Bronchial epithelial cell (primary cell): ENCODE data around the gene FITM1. TPM values are rescaled to one million over a fixed set of nuclear protein-coding genes. Genes with fewer than 3 reads are reported as not detected.
A peak's percentile ranks its signal among the peaks of the same experiment; 100 is the strongest.

ENCODE experiments used
- DNase-seq: peaks from one replicate; pipeline ENCODE4 v3.0.0-alpha.2; 2010; ENCODE audit warnings: low read depth
- FAIRE-seq: peaks from 2 replicates; lab custom pipeline; 2011; peaks lifted over from hg19 to GRCh38; lab: Jason Lieb, UNC
- H3K27me3 ChIP-seq: 2 replicates; pipeline ENCODE4 v1.5.1; 2011; ENCODE audit warnings: low read length; ENCODE audit not compliant: control insufficient read depth, insufficient read depth
- H3K36me3 ChIP-seq: 2 replicates; pipeline ENCODE4 v1.5.1; 2011; ENCODE audit warnings: low read length; ENCODE audit not compliant: control insufficient read depth, insufficient read depth
- H3K4me3 ChIP-seq: 2 replicates; pipeline ENCODE4 v1.5.1; 2011; ENCODE audit warnings: mild to moderate bottlenecking, low read depth, low read length, control low read depth
- total RNA-seq: library from RNA; depleted of rRNA; stranded (reverse); fragments of >200 nt; gene quantifications from 2 replicates; pipeline ENCODE4 v1.2.1, GENCODE V29; 2014
- TF ChIP-seq, protein P1 (sequence below): IDR thresholded peaks from 2 replicates; pipeline ENCODE4 v1.5.1; 2011; ENCODE audit warnings: mild to moderate bottlenecking, moderate library complexity, low read length, control low read depth, inconsistent platforms; ENCODE audit not compliant: insufficient read depth, severe bottlenecking

The FITM1 gene
- total RNA-seq, 1 donor from 2014 or later, result not detected

DNA sequence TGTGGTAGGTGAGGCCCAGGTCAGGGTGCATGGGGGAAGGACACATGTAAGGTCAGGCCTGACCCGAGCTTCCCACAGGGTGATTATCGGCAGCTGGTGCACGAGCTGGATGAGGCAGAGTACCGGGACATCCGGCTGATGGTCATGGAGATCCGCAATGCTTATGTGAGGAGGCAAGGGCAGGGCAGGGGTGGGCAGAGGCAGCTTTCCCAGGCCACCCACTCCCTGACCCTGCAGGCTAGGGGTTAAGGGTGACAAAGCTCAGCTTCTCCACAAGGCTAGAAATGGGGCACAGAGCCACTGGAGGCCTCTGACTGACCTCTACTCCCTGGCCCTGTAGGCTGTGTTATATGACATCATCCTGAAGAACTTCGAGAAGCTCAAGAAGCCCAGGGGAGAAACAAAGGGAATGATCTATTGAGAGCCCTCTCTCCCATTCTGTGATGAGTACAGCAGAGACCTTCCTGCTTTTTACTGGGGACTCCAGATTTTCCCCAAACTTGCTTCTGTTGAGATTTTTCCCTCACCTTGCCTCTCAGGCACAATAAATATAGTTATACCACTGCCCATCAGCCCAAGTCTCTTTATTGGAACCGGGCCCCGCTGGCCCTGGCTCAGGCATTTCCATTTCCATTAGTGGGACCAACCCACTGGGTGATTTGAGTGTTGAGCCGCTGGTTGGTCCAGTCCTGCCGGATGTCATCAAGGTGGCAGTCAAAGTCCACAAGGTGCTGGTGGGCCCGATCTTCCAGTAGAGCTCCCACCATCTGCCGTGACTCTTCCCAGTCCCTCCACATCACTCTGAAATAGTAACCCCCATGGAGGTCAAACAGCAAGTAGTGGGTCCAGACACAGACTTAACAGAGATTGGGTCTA, 8.2 kb downstream of the FITM1 start:
- no peak for FAIRE-seq
- TF ChIP-seq, protein P1, sequence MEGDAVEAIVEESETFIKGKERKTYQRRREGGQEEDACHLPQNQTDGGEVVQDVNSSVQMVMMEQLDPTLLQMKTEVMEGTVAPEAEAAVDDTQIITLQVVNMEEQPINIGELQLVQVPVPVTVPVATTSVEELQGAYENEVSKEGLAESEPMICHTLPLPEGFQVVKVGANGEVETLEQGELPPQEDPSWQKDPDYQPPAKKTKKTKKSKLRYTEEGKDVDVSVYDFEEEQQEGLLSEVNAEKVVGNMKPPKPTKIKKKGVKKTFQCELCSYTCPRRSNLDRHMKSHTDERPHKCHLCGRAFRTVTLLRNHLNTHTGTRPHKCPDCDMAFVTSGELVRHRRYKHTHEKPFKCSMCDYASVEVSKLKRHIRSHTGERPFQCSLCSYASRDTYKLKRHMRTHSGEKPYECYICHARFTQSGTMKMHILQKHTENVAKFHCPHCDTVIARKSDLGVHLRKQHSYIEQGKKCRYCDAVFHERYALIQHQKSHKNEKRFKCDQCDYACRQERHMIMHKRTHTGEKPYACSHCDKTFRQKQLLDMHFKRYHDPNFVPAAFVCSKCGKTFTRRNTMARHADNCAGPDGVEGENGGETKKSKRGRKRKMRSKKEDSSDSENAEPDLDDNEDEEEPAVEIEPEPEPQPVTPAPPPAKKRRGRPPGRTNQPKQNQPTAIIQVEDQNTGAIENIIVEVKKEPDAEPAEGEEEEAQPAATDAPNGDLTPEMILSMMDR, result no peak
- DNase-seq, result no peak

DNA sequence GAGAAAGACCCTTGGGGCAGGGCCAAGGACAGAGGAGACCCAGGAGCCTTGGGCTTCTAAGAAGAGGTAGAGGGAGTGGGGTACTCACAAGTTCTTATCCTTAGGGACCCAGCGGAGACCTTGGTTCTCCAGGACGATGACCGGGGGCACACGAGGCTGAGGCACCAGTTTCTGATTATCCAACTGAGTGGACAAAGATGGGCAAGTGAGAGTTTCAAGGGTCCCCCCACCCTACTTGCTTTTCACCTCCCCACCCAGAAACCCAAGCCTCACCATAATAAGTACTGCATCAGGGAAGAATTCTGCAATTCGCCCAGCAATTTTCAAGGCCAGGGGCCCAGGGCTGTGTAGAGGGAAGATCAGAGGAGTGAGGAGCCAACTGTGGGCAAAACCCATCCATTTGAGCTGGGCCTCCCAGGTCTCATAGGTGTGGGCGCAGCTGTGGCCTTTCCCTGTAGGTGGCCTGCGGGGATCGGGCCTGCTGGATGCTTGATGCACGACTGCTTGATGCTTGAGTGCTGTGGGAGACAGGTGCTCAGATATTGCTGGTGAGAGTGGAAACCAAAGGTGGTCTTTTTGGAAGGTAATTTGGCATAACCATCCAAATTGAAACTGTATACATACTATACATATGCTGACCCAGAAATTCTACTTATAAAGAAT, 8.9 kb downstream of the FITM1 start:
- DNase-seq (no peak), FAIRE-seq (no peak)
- no peaks in the 10 kb centered on the region for H3K27me3 ChIP-seq
- peaks cover 15% of the 10 kb centered on the region for H3K36me3 ChIP-seq
- H3K4me3 ChIP-seq, result no peak overlapping the region
- TF ChIP-seq, protein P1, result no peak

More for the DNA sequence above, 8.2 kb downstream of the FITM1 start:
- H3K27me3 ChIP-seq, result no peaks in the 10 kb centered on the region
- peaks cover 11% of the 10 kb centered on the region for H3K36me3 ChIP-seq
- H3K4me3 ChIP-seq, result no peak overlapping the region

DNA sequence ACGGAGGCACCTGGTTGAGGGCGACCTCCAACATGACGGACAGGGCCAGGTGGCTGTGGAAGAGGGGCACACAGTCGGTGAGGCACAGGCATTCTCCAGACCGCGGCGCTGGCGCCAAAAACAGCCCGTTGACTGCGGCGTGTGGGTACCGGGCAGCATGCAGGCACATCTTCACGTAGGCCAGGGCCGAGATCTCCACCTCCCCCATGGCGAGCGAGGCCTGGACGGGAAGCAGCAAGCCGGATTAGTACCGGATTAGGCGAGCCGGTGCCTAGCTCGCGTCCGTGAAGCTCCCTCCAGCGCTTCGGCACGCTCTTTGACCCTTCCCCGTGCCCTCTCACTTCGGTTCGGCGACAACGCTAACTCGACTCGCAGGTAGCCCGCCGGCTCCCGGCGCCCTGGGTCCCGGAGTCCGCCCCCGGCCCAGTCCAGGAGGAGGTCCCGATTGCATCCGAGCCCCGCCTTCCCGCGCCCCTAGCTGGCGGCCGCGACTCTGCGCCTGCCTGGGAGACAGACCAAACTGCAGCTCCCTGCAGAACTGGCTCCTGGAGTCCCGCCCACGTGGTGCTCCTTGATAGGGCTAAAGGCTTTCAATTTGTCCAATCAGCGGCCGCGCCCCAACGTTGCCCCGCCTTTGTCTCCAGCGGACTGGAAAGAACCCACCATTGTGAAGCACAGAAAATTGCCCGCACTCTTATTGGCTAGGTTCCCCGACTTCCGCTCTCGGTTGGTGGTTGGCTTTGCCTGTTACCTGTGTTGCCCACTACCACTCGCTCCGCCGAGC, 10.8 kb downstream of the FITM1 start, which contains the start of gene EMC9:
TSS of gene EMC9 (minus strand) at position 495 of the 784 bp plus-strand sequence. CDS start at position 208, 287 bp downstream.
- TF ChIP-seq, protein P1, result peak; percentile 51
- H3K4me3 ChIP-seq, result peak within 1 kb of the TSS; percentile 62
- DNase-seq (peak; percentile 98), FAIRE-seq (no peak)
- H3K27me3 ChIP-seq, result no peaks in the 10 kb centered on the region
- H3K36me3 ChIP-seq, result peaks cover 15% of the 10 kb centered on the region

DNA sequence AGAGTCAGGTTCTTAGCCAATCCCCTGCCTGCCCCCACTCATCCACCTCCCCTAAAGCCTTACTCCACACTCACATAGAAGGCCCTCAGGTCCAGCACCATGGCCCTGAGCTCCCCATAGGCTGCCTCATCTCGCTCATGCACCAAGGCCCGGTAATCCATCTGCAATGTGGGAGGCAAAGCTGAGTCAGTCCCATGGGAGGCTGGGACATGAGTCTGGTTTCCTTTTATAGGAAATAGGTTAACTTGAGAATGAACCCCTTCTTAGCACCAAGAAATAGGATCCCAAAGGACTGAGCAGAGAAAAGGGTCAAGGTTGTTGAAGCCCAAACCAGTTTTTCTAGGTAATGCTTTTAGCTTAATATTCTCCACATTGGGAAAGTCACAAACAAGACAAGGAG, 13.1 kb downstream of the FITM1 start:
- H3K36me3 ChIP-seq, result peaks cover 9% of the 10 kb centered on the region
- TF ChIP-seq, protein P1, result no peak
- no peak for FAIRE-seq
- no peaks in the 10 kb centered on the region for H3K27me3 ChIP-seq
- no peak overlapping the region for H3K4me3 ChIP-seq
- DNase-seq, result no peak

DNA sequence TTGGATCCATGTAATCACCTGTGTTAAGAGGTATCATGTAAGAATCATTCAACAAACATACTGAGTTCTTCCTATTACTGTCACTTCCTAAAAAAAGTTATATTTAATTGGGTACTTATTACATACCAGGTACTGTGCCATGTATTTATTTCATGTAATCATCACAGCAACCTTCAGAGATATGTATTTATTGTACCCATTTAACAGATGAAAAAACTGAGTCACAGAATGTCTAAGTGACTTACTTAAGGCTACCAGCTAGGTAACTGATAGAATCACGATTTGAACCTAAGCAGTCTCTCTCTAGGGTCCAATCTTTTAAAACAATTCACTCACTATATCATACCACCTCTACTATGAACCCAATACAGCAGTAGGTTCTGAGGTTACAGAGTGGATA, 14.0 kb downstream of the FITM1 start:
- no peak for DNase-seq
- TF ChIP-seq, protein P1, result no peak
- no peaks in the 10 kb centered on the region for H3K27me3 ChIP-seq
- no peak overlapping the region for H3K4me3 ChIP-seq
- no peak for FAIRE-seq
- peaks cover 12% of the 10 kb centered on the region for H3K36me3 ChIP-seq
